ENCODE measurements around the gene MTMR3.

The MTMR3 gene

DNA sequence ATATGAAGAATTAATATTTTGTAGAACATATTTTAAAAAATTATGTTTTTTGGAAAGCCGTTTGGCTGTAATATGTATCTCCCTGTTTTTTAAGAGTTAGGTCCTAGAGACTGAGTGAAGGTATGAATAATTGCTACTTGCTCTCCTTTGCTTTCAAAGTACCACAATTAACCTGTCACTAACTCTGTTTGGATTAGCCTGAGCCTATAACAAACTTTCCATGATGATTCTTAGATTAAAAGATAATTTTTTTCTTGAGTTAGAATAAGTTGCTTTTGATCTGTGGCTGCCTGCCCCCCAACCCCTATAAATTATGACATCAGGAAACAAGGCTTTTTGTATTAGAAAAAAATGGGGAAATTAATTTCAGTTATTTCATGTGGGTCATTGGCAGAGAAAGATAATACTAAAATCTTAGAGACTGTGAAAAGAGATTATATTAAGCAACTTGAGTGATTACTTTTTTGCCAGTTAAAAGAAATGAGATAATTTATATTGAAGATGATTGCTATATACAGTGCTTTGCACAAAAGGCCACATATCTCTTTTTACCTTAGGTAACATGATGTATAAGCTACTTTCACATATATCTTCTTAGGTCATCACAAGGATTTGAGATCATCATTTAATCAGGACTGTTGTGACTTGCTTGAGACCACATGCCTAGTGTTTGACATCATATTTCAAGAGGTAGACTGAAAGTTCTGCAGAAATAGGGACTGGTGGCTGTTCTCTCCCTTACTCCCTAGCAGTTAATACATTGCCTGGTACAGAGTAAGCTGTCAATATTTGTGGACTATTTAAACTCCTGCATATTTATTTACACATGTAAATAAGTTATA, 9.6 kb downstream of the MTMR3 start:
- TF ChIP-seq, protein P1, sequence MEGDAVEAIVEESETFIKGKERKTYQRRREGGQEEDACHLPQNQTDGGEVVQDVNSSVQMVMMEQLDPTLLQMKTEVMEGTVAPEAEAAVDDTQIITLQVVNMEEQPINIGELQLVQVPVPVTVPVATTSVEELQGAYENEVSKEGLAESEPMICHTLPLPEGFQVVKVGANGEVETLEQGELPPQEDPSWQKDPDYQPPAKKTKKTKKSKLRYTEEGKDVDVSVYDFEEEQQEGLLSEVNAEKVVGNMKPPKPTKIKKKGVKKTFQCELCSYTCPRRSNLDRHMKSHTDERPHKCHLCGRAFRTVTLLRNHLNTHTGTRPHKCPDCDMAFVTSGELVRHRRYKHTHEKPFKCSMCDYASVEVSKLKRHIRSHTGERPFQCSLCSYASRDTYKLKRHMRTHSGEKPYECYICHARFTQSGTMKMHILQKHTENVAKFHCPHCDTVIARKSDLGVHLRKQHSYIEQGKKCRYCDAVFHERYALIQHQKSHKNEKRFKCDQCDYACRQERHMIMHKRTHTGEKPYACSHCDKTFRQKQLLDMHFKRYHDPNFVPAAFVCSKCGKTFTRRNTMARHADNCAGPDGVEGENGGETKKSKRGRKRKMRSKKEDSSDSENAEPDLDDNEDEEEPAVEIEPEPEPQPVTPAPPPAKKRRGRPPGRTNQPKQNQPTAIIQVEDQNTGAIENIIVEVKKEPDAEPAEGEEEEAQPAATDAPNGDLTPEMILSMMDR (IDR thresholded peaks at IDR 0.05; ENCODE audit: low read depth, low read length, missing control alignments) = no peak
- no peak for DNase-seq (ENCODE audit: extremely low read depth, low read depth)
- H3K4me3 ChIP-seq (replicated peaks; ENCODE audit: low read depth, low read length) = no peak overlapping the region

DNA sequence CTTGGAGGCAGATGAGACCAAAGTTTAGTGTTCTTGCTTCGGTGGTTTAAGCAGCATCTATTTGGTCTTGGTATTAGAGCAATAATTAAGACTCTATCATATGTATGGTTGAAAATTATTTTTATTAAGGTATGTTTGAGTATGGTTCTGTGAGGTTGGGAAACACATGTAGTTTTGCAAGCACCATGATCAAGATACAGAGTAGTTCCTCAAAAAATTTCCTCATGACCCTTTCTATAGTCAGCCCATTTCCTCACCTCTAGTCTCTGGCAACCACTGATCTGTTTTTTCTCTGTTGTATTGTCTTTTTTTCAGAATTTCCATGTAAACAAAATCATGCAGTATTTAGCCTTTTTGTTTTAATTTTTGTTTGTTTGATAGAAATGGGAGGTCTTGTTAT, 18.4 kb downstream of the MTMR3 start:
- no peak overlapping the region for H3K4me3 ChIP-seq (replicated peaks; ENCODE audit: low read depth, low read length)
- TF ChIP-seq, protein P1 (IDR thresholded peaks at IDR 0.05; ENCODE audit: low read depth, low read length, missing control alignments) = no peak
- no peak for DNase-seq (ENCODE audit: extremely low read depth, low read depth)

DNA sequence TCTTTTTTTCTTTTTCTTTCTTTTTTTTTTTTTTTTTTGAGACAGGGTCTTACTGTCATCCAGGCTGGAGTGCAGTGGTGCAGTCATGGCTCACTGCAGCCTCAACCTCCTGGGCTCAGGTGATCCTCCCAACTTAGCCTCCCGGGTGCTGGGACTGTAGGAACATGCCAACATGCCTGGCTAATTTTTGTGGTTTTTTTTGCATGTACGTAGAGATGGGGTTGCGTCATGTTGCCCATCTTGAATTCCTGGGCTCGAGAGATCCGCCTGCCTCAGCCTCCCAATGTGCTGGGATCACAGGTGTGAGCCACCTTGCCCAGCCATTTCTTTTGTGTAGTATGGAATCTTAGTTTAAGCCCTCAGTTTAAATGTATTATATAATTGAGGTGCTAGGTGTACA, 20.4 kb downstream of the MTMR3 start:
- H3K4me3 ChIP-seq (replicated peaks; ENCODE audit: low read depth, low read length) = no peak overlapping the region
- no peak for DNase-seq (ENCODE audit: extremely low read depth, low read depth)
- TF ChIP-seq, protein P1 (IDR thresholded peaks at IDR 0.05; ENCODE audit: low read depth, low read length, missing control alignments) = no peak

DNA sequence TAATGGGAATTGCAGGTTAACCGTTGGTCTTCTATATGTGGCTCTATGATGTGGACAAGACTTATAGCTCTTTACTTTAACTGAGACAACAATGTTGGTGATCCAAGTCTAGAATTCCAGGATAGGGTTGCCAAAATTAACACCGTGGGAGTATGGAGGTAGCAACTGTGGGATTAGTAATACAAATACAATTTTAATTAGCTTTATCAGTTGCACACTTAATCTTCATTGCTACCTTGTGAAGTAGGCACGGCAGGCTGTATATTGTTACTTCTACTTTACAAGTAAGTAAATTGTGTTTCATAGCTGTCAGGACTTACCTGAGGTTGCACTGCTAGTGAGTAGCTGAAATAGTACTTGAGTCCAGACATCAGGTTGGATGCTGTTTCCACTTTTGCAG, 21.0 kb downstream of the MTMR3 start:
- no peak for DNase-seq (ENCODE audit: extremely low read depth, low read depth)
- H3K4me3 ChIP-seq (replicated peaks; ENCODE audit: low read depth, low read length) = no peak overlapping the region
- TF ChIP-seq, protein P1 (IDR thresholded peaks at IDR 0.05; ENCODE audit: low read depth, low read length, missing control alignments) = no peak

DNA sequence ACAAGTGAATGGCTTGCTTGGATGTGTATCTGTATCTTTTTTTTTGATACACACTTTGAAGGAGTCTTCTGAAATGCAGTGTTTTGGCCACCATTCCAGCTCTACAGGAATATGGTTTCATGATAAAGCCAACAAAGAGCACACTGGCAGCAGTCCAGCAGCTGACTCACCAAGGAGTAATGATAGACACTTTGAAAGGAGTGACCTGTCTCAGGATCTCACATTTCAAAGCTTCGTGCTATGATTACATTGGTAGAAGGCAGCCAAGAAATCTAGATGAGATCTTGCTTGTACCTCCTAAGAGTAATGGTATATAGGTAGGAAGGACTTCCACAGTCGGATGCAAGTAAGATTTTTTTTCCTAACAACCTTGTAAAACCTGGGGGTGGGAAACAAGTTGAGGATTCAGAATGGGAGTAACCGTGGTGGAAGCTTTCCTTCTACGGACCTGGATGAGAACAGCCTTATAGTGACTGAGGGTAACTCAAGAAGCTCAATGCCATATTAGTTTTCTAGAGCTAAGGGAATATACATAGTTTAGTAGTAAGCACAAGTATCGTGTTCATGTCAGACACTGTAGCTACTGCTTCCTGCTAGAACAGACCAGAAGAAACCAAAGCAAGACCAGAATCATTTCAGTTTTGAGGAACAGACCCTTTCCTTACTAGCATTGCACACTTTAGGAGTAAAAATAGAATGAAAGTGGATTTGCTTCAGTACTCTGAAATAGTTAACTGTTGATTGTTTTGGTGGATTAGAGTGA, 25.0 kb downstream of the MTMR3 start:
- no peak overlapping the region for H3K4me3 ChIP-seq (replicated peaks; ENCODE audit: low read depth, low read length)
- TF ChIP-seq, protein P1 (IDR thresholded peaks at IDR 0.05; ENCODE audit: low read depth, low read length, missing control alignments) = no peak
- DNase-seq (ENCODE audit: extremely low read depth, low read depth) = peak; percentile 95

DNA sequence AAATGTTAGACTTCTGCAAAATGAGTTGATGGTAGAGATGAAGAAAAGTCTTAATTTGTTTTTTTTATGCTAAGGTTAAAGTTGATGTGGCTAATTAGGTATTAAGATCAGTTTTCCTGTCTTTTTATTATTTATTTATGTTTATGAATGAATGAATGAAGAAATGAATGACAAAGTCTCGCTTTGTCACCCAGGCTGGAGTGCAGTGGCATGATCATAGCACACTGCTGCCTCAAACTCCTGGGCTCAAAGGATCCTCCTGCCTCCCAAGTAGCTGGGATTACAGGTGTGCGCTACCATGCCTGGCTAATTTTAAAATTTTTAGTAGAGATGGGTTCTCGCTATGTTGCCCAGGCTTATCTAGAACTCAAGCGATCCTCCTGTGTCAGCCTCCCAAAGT, 29.2 kb downstream of the MTMR3 start:
- no peak overlapping the region for H3K4me3 ChIP-seq (replicated peaks; ENCODE audit: low read depth, low read length)
- no peak for DNase-seq (ENCODE audit: extremely low read depth, low read depth)
- TF ChIP-seq, protein P1 (IDR thresholded peaks at IDR 0.05; ENCODE audit: low read depth, low read length, missing control alignments) = no peak
